ENCODE results near the gene TTC7B. TPM values are rescaled to one million over a fixed set of nuclear protein-coding genes. Genes with fewer than 3 reads are reported as not detected.

TTC7B gene
- total RNA-seq, 1 donor from 2014 or later, result 20.6 TPM

DNA sequence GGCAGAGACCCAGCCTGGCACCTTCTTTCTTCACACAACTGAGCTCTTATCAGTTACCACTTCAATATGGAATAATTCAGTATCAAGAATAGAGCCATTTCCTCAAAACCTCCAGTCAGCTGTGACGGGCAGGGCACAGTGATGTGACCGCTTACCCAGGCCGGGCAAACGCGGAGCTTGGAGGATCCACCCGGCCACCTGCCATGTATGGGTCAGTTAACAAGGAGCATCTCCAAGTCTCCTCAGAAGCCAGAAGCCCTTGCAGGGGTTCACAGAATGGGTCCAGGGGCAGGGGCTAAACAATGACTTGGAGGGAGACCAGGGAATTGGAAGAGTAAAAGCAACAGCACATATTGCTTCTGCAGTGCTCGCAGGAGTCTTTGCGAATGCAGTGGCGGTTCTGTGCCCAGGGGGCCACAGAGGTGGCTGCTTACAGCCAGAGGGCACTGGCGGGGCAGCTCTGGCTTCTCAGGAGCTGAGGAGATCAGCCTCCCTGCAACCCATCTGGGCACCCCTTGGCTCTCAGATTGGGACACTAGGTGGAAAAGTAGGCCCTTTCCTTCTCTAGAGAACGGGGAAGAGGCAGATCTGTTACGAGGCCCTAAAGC lies 257.1 kb downstream of the TTC7B start:
- H3K4me1 Mint-ChIP-seq, result peaks cover 41% of the 10 kb centered on the region
- TF ChIP-seq, protein P1, sequence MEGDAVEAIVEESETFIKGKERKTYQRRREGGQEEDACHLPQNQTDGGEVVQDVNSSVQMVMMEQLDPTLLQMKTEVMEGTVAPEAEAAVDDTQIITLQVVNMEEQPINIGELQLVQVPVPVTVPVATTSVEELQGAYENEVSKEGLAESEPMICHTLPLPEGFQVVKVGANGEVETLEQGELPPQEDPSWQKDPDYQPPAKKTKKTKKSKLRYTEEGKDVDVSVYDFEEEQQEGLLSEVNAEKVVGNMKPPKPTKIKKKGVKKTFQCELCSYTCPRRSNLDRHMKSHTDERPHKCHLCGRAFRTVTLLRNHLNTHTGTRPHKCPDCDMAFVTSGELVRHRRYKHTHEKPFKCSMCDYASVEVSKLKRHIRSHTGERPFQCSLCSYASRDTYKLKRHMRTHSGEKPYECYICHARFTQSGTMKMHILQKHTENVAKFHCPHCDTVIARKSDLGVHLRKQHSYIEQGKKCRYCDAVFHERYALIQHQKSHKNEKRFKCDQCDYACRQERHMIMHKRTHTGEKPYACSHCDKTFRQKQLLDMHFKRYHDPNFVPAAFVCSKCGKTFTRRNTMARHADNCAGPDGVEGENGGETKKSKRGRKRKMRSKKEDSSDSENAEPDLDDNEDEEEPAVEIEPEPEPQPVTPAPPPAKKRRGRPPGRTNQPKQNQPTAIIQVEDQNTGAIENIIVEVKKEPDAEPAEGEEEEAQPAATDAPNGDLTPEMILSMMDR (IDR thresholded peaks at IDR 0.05), result no peak
- no peak for TF ChIP-seq EZH2phosphoT487 (IDR thresholded peaks at IDR 0.05)
- no peak for TF ChIP-seq EZH2 (IDR thresholded peaks at IDR 0.05)
- Histone ChIP-seq H2AFZ (replicated peaks) (no peak overlapping the region), H3F3A (ENCODE audit: low read depth) (no peaks in the 10 kb centered on the region), H3K4me2 (no peak overlapping the region), H3K27me3 (no peaks in the 10 kb centered on the region), H3K36me3 (no peaks in the 10 kb centered on the region), H3K4me1 (peaks cover 24% of the 10 kb centered on the region), H4K20me1 (ENCODE audit: low read depth) (no peaks in the 10 kb centered on the region), H3K27ac (no peak overlapping the region), H3K79me2 (ENCODE audit: low read depth) (no peaks in the 10 kb centered on the region), H3K9me3 (ENCODE audit: low read depth) (no peaks in the 10 kb centered on the region), H3K4me3 (no peak overlapping the region), H3K9ac (no peak overlapping the region)
- no peaks in the 10 kb centered on the region for H3K9me3 Mint-ChIP-seq
- DNase-seq (ENCODE audit: low spot score), result no peak
- peaks cover 4% of the 10 kb centered on the region for H3K27me3 Mint-ChIP-seq (ENCODE audit: insufficient read depth, low read depth)
- H3K36me3 Mint-ChIP-seq, result no peaks in the 10 kb centered on the region
- H3K27ac Mint-ChIP-seq, result peak overlapping the region; percentile 87
- H3K4me3 Mint-ChIP-seq, result no peak overlapping the region

DNA sequence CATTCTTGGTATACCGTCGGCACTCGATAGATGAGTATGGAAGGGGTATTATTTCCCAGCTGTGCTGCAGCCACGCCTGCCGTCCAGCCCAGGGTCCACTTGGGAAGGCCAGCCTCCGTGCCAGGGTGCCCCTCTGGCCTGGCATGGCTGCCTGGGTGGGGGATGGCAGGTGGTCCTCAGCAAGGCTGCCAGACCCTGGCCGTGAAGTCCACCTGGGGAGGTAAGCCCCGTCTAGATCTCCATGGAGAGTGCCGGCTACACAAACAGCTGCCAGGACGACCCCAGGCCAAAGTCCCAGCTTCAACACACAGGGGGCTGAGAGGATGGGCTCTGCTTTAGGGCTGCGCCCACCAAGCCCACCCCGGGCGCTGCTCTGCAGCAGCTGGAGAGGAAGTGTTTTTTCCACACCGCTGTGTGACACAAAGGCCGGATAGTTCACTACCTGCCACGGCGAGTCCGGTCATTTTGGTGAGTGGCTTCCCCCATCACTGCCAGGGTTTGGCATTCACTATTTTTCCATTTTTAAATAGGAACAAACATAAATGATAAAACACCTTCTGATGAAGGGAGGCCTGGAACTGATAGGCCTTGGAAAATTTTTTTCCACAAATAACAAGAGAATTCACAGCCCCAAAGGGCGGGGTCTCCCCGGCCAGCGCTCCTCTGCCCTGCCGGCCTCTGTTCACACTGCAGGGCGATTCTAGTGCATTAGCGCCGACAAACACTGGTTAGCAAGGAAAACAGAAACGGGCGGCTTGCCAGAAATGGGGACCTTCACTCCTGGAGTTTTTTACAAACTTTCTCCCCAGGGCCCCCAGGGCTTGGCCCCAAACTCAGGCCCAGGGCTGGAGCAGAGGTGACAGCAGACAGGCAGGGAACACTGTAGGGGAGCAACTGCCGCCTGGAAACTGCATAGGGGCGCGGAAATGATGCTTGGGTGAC lies 257.9 kb downstream of the TTC7B start:
- H3K4me1 ChIP-seq, result peaks cover 24% of the 10 kb centered on the region
- H3K9me3 Mint-ChIP-seq, result no peaks in the 10 kb centered on the region
- peaks cover 45% of the 10 kb centered on the region for H3K4me1 Mint-ChIP-seq
- H4K20me1 ChIP-seq (ENCODE audit: low read depth), result no peaks in the 10 kb centered on the region
- H2AFZ ChIP-seq (replicated peaks), result no peak overlapping the region
- TF ChIP-seq, protein P1 (IDR thresholded peaks at IDR 0.05), result no peak
- TF ChIP-seq EZH2 (IDR thresholded peaks at IDR 0.05) (no peak), EZH2phosphoT487 (IDR thresholded peaks at IDR 0.05) (no peak)
- H3K4me3 ChIP-seq, result no peak overlapping the region
- no peak overlapping the region for H3K9ac ChIP-seq
- peaks cover 4% of the 10 kb centered on the region for H3K27me3 Mint-ChIP-seq (ENCODE audit: insufficient read depth, low read depth)
- H3K4me3 Mint-ChIP-seq, result no peak overlapping the region
- no peaks in the 10 kb centered on the region for H3K9me3 ChIP-seq (ENCODE audit: low read depth)
- no peak overlapping the region for H3K27ac ChIP-seq
- H3F3A ChIP-seq (ENCODE audit: low read depth), result no peaks in the 10 kb centered on the region
- no peaks in the 10 kb centered on the region for H3K36me3 ChIP-seq
- H3K36me3 Mint-ChIP-seq, result no peaks in the 10 kb centered on the region
- H3K79me2 ChIP-seq (ENCODE audit: low read depth), result no peaks in the 10 kb centered on the region
- H3K27me3 ChIP-seq, result no peaks in the 10 kb centered on the region
- H3K4me2 ChIP-seq, result no peak overlapping the region
- peak overlapping the region; percentile 87 for H3K27ac Mint-ChIP-seq
- no peak for DNase-seq (ENCODE audit: low spot score)

DNA sequence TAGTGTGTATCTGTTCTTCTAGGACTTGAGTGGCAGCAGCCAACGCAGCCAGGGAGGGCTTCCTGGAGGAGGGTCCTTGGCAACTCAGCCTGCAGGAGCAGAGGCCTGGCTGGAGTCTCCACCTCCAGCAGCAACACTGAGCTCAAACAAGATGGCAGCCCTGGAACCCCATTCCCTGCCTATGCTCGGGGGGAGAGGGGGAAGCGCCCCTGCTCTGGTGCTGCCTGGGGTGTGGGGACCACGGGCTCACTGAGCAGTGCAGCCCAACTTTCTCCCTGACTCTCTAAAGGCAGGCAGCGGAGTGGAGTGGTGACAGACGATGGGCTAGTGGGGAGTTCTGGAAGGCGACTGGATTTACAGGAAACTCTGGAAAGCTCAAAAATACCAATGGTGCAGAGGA lies 258.7 kb downstream of the TTC7B start:
- Mint-ChIP-seq H3K4me3 (no peak overlapping the region), H3K36me3 (no peaks in the 10 kb centered on the region), H3K27ac (no peak overlapping the region), H3K9me3 (no peaks in the 10 kb centered on the region), H3K27me3 (ENCODE audit: insufficient read depth, low read depth) (peaks cover 4% of the 10 kb centered on the region), H3K4me1 (peaks cover 46% of the 10 kb centered on the region)
- Histone ChIP-seq H2AFZ (replicated peaks) (no peak overlapping the region), H3K27ac (no peak overlapping the region), H3K79me2 (ENCODE audit: low read depth) (no peaks in the 10 kb centered on the region), H4K20me1 (ENCODE audit: low read depth) (no peaks in the 10 kb centered on the region), H3K4me1 (peaks cover 24% of the 10 kb centered on the region), H3K4me2 (no peak overlapping the region), H3K9ac (no peak overlapping the region), H3K36me3 (no peaks in the 10 kb centered on the region), H3K4me3 (no peak overlapping the region), H3K9me3 (ENCODE audit: low read depth) (no peaks in the 10 kb centered on the region), H3K27me3 (no peaks in the 10 kb centered on the region), H3F3A (ENCODE audit: low read depth) (no peaks in the 10 kb centered on the region)
- TF ChIP-seq EZH2 (IDR thresholded peaks at IDR 0.05), result no peak
- DNase-seq (ENCODE audit: low spot score), result no peak

Measured in neural progenitor cell (in vitro differentiated cells).